Bone marrow (tissue), 2 donors: ENCODE measurements around the gene PRR19.

Experiments used
- DNase-seq, 2 donors: peaks; one replicate each; lab custom pipeline; 2025; lab: John Stamatoyannopoulos, UW

Gene PRR19

GRCh38 chr19:42349378-42350107, 47.6 kb downstream of the PRR19 start:
- no peak for DNase-seq

GRCh38 chr19:42350417-42350816, 48.5 kb downstream of the PRR19 start:
- no peak for DNase-seq

DNA sequence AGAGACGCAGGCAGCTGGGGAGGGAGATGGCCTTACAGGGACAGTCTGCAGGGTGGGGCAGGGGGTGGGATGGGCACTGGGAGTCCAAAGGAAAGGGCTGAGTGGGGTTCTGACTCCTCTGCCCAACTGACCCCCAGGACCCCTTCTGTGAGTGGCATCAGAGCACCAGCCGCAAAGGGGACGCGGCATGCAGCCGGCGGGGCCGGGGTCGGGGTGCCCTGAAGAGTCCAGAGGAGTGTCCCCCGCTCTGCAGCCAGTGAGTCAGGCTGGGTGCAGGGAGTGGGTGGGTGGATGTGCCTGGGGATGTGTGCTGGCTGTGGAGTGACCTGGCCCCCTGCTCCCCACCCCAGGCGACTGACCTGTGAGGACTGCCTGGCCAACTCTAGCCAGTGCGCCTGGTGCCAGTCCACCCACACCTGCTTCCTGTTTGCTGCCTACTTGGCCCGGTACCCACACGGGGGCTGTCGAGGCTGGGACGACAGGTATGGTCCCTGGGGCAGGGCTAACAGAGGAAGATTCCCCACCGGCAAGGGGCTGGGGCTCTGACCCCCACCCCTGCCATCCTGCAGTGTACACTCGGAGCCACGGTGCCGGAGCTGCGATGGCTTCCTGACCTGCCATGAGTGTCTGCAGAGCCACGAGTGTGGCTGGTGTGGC, 49.3 kb downstream of the PRR19 start:
- DNase-seq = no peak

DNA sequence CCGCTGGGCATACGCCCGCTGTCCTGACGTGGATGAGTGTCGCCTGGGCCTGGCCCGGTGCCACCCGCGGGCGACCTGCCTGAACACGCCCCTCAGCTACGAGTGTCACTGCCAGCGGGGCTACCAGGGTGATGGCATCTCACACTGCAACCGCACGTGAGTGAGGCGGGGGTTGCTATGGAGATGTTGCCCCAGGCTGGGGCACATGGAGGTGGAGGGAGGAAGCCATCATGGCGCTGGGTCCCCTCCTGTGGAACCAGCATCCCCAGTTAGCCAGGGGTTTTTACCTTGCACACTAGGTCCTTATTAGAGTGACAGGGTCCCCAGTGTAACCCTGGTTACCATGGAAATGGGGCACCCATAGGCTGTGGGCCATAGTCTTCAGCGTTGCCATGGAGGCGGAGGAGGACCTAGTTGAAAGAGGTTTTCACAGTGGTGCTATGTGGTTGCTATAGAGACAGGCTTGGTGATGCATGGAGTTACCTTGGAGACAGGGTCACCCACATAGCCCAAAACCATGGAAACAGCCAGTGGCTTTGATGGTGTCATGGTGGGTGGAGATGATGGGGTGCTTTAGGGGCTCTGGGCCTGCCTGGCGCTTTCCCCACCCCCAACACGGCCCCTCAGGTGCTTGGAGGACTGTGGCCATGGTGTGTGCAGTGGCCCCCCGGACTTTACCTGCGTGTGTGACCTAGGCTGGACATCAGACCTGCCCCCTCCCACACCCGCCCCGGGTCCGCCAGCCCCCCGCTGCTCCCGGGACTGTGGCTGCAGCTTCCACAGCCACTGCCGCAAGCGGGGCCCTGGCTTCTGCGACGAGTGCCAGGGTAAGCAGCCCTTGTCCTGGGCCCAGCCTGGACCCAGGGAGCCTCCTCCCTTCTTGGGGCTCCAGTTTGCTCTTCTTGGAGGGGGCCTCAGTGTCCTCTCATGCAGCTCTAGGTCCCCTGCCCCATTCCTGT, 50.6 kb downstream of the PRR19 start:
- DNase-seq = no peak

GRCh38 chr19:42353341-42354015, 51.5 kb downstream of the PRR19 start:
- no peak for DNase-seq

- DNase-seq = no peak
Observed at GRCh38 chr19:42355896-42356295, 54.0 kb downstream of the PRR19 start.

DNA sequence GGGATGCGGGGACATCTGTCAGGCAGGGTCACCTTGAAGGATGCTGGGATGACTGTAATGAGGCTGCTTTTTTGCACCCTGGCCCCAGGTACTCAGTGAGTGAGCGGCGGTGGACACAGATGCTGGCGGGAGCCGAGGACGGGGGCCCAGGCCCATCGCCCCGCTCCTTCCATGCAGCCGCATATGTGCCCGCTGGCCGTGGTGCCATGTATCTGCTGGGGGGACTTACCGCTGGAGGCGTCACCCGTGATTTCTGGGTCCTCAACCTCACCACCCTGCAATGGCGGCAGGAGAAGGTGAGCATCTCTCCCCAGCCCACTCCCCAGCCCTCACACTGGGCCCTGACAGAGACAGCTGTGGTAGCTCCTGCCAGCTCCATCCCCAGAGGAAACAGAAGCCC, 54.8 kb downstream of the PRR19 start:
- DNase-seq = no peak

- no peak for DNase-seq
Observed at GRCh38 chr19:42357290-42357689, 55.4 kb downstream of the PRR19 start.
